Measurements from ENCODE around the gene ERC2.

- TF ChIP-seq CTCF (conservative IDR thresholded peaks at IDR 0.05; ENCODE audit: low read length) (no peak), EZH2phosphoT487 (IDR thresholded peaks at IDR 0.05; ENCODE audit: borderline replicate concordance) (no peak)
Observed at GRCh38 chr3:56069766-56070165, 398.5 kb downstream of the ERC2 start.
